LNCAP (cell line): ENCODE measurements around the gene MMP23B.

Source experiments
- TF ChIP-seq, protein P1 (sequence below): fragments of 450-650 bp; IDR thresholded peaks from 2 replicates; pipeline ENCODE4 v1.5.1; 2017; ENCODE audit warnings: mild to moderate bottlenecking

Gene MMP23B

DNA sequence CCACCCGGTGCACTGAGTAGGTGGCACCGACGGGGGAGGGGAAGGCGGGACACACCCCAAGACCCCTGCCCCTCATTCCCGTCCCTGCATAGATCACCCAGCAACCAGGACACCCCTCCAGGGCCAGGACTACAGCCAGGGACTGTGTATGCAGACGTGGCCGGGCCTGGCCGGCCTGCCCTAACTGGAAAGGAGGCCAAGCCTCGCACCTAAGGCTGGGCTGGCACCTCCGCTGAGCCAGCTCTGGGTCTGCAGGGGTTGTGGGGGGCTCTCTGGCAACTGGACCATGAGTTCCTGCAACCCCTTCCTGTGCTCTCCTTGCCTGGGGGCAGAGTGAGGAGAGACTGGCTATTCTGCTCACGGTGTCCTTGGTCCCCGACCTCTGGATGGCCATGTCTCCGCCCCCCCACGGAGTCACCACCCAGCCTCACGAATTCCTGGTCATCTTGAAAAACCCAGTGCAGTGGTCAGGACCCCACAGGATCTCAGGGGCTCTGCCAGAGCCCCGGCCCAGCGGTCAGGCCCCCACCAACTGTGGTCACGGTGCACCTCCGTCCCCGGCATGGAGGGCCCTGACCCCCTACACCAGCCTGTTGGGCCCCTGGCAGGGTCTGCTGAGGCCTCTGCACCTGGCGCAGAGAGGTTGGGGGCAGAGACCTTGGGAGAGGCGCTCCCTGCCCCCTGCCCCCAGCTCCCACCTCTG lies 31.0 kb upstream of the MMP23B start:
- TF ChIP-seq, protein P1, sequence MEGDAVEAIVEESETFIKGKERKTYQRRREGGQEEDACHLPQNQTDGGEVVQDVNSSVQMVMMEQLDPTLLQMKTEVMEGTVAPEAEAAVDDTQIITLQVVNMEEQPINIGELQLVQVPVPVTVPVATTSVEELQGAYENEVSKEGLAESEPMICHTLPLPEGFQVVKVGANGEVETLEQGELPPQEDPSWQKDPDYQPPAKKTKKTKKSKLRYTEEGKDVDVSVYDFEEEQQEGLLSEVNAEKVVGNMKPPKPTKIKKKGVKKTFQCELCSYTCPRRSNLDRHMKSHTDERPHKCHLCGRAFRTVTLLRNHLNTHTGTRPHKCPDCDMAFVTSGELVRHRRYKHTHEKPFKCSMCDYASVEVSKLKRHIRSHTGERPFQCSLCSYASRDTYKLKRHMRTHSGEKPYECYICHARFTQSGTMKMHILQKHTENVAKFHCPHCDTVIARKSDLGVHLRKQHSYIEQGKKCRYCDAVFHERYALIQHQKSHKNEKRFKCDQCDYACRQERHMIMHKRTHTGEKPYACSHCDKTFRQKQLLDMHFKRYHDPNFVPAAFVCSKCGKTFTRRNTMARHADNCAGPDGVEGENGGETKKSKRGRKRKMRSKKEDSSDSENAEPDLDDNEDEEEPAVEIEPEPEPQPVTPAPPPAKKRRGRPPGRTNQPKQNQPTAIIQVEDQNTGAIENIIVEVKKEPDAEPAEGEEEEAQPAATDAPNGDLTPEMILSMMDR: no peak

DNA sequence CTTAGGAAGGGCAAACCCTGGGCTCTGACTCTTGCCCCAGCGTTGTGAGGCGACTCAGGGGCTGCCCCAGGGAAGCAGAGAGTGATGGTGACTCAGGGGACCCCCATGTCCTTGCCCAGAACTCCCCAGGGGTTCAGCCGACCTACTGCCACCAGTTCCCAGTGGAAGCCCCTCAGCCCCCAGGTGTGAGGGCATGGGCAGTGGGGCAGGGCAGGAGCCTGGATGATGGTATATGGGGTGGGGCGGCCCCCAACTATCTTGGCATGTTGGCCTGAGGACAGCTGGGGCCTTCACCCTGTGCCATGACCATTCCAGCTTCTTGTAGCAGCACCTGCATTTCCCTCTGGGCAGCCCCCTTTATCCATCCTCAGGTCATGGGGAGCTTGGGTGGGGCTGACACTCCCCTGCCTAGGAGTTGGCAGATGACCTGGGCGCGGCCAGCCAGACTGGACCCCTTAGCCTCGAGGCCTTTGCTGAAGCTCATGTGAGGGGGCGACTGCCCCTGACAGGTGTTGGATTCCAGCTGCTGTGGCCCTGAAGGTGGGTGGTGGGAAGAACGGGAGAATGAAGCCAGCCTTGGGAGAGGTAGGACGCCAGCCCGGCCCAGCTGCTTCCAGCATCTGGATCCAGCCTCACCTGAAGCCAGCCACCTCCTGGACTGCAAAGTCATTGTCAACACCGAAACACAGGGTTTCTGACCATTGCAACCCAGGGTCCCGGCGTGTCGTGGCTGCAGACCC lies 30.2 kb upstream of the MMP23B start:
- TF ChIP-seq, protein P1: no peak

- TF ChIP-seq, protein P1: no peak
Observed at GRCh38 chr1:1602304-1602967, 29.5 kb upstream of the MMP23B start.

- TF ChIP-seq, protein P1: no peak
Observed at GRCh38 chr1:1602968-1603506, 28.9 kb upstream of the MMP23B start.

DNA sequence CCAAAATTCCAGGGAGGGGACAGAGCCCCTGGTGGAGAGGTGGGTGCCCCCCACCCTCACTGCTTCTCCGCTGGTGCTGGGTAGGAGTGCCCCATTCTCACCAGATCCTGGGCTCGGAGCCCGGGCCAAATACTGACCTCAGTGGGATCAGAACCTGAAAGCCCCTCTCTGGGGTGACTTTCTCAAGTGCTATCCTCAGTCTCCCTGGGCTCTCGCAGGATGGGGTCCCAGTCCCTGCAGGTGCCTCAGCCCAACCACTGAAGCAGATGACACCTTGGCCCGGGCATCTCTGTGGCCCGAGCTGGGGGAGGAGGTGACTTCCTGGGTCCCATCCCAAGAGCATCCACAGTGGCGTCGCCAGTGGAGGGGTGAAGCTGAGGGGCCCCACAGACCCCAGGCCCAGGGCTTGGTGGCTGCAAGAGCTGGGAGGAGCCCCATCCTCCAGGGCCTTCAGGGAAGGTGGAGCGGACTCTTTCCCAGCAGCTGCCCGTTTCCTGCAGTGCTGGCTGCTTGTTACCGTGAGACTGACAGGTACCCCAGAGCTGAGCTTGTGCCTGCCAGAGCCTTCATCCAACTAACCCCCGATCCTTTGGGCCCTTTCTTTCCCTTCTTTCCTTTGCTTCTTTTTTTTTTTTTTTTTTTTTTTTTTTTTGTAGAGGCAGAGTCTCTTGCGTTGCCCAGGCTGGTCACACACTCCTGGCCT lies 28.2 kb upstream of the MMP23B start:
- TF ChIP-seq, protein P1: no peak

DNA sequence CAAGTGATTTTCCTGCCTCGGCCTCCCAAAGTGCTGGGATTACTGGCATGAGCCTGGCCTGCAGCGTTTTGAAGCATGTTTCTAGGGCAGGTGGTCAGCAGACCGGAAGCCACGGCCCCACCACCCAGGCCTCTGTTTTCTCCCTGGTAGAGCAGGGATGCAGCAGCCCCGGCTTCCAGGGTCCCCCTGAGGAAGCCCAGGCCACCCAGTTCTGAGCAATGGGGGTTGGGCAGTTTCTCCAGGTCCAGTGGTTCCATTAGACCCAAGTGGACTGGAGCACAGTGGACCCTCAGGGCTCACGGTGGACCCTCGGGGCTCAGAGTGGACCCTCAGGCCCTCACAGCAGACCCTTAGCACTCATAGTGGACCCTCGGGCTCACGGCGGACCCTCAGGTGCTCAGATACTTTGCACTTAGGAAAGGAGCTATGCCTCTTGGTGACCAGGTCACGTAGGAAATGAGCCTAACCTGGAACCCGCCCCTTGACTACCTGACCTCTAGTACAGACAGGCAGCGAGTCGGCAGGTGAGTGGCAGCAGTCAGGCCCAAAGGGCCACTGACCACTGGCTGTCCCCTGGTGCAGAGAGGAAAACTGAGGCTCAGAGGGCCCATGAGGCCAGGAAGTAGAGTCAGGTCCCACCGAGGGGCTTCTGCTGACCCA lies 27.5 kb upstream of the MMP23B start:
- TF ChIP-seq, protein P1: no peak
